ENCODE results near the gene RWDD4.
A peak's percentile ranks its signal among the peaks of the same experiment; 100 is the strongest.
"Not testable (repeated sequence)": the region's sequence is repeated elsewhere in the genome, so short reads cannot be mapped to it uniquely, and the experiment has no call there.

The RWDD4 gene

DNA sequence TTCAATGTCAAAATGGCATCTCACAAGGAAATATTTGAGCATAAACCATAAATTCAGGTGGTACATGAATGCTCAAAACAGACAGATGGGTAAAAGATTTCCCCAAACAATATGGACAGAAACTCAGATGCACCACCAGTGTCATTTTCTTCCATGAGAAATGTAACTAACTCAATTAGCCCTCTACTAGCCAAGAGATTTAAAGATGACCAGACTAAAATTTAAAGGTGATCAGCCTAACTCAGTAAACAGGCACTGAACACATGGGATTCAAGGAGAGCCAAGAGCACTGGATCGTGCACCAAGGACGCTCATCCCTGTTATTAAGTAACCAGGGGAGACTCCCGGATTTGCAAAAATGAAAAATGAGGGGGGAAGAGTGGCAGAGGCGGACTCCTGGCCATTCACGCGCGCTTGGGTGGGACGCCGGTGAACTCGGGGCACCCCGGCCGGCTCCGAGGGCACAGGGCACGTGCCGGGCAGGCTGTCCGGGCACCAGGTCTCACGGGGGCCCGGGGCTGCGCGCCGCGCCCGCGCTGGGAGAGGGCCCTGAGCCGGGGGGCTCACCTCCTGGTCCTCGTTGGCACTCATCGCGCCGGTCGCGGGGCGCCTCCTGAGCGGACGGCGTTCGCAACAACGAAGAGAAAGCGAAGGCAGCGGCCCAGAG lies 490 bp downstream of the RWDD4 start:
- Mint-ChIP-seq H3K27ac (peak overlapping the region; percentile 95), H3K9me3 (no peaks in the 10 kb centered on the region), H3K36me3 (peaks cover 30% of the 10 kb centered on the region), H3K4me1 (peaks cover 28% of the 10 kb centered on the region), H3K4me3 (peak overlapping the region; percentile 75)
- DNase-seq (ENCODE audit: low spot score in 2 of 2), result peak; percentile 28 to 74
- no peak for ATAC-seq

DNA sequence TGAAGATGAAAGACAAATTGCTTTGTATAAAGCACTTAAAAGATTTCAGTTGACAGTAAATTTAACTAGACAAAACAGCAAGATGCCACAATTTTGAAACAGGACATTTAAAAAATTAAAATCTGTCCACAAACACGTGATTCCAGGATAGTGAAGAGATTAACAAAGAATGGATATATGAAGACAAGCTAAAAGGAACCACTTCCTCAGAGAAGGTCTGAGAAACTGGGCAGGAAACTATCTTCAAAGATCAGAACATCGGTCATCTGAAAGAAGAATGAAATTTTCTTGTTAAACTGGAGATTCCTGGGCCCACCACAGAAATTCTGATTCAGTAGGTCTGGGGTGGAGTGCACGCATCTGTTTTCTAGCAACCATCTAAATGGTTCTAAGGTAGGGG lies 1.4 kb downstream of the RWDD4 start:
- H3K4me1 Mint-ChIP-seq, result peaks cover 28% of the 10 kb centered on the region
- H3K36me3 Mint-ChIP-seq, result peaks cover 39% of the 10 kb centered on the region
- peak overlapping the region; percentile 95 for H3K27ac Mint-ChIP-seq
- DNase-seq (ENCODE audit: low spot score in 2 of 2), result no peak
- H3K4me3 Mint-ChIP-seq, result peak overlapping the region; percentile 75
- ATAC-seq, result no peak
- H3K9me3 Mint-ChIP-seq, result no peaks in the 10 kb centered on the region

GRCh38 chr4:183645326-183645725 lies 13.7 kb downstream of the RWDD4 start:
- no peaks in the 10 kb centered on the region for H3K4me1 Mint-ChIP-seq
- H3K4me3 Mint-ChIP-seq, result no peak overlapping the region
- H3K27ac Mint-ChIP-seq, result no peak overlapping the region
- ATAC-seq (no peak), DNase-seq (ENCODE audit: low spot score in 2 of 2) (no peak)
- peaks cover 94% of the 10 kb centered on the region for H3K36me3 Mint-ChIP-seq
- H3K9me3 Mint-ChIP-seq, result no peaks in the 10 kb centered on the region

DNA sequence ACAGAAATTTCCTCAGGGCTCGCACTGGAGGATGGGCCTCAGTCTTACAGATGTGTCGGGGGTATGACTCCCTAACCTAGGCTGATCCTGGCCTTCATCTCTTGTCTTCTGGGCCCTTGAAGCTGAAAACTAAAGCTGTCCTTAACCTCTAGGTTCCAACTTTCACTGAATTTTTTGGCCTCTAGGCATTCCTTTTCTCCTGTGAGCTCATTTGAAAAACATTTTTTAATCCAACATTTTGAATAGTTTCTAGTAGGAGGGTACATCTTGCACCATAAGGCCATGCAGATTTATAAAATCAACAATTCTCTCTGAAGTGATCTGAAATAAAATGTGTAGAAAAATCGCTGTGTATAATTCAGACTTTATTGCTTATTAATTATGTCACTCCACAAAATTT lies 19.7 kb downstream of the RWDD4 start:
- ATAC-seq, result no peak
- DNase-seq (ENCODE audit: low spot score in 2 of 2), result no peak
- Mint-ChIP-seq H3K4me3 (no peak overlapping the region), H3K36me3 (peaks cover 33% of the 10 kb centered on the region), H3K4me1 (peaks cover 12% of the 10 kb centered on the region), H3K9me3 (no peaks in the 10 kb centered on the region), H3K27ac (no peak overlapping the region)

DNA sequence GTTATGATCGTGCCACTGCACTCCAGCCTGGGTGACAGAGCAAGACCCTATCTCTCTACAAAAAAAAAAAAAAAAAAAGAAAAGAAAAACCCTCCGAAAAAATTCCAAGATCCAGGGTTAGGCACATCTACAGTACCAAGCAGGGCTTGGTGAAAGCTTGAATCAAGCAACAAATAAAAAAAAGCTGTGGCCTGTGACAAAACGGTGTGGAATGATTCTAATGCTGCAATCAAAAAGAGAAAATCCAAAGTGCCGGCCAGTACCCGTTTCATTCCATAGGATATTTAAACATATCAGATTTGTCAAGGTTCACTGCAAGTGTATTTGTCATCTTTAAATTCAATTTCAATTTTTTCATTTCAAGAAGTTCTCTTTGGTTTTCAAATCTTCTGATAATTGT lies 20.5 kb downstream of the RWDD4 start:
- no peak for ATAC-seq
- no peak for DNase-seq (ENCODE audit: low spot score in 2 of 2)
- H3K4me1 Mint-ChIP-seq, result peaks cover 12% of the 10 kb centered on the region
- H3K4me3 Mint-ChIP-seq, result no peak overlapping the region
- H3K9me3 Mint-ChIP-seq, result no peaks in the 10 kb centered on the region
- H3K36me3 Mint-ChIP-seq, result peaks cover 25% of the 10 kb centered on the region
- H3K27ac Mint-ChIP-seq, result no peak overlapping the region

DNA sequence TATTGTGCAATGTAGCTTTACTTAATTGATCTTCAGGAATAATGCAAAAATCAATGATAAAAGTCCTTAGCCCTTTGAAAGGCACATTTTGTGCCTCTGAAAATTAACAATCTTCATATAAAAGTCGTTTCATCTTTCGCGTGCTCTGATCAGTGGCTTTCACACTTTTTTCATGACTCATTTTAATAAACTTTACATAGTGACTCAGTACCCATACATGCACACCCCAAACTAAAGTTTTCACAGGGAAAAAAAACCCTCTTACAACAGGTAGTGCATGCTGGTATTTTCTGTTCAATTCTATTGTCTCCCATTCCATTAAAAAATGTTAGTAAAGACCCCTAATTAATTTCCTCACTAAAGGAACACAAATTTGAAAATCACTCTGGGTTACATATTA lies 21.5 kb downstream of the RWDD4 start:
- Mint-ChIP-seq H3K36me3 (peaks cover 15% of the 10 kb centered on the region), H3K27ac (no peak overlapping the region)
- DNase-seq (ENCODE audit: low spot score in 2 of 2), result no peak

DNA sequence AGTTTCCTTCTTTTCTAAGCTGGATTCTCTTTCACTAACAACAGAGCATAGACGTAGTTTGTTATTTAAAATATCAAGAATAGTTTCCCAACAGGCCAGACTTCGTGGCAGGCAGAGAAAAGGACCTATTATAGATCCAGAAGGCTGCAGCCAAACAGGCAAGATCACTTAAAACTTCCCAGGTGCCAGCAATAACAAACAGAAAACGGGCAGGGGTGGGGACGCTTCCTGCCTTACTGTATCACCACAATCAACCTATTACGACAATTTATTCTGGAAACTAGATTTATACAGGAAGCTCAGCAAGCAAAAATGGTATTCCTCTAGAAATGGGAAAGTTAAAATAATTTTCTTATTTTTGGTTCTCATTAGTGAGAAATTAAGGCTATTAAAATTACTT lies 22.1 kb downstream of the RWDD4 start:
- peak overlapping the region; percentile 4 for H3K4me3 Mint-ChIP-seq
- H3K27ac Mint-ChIP-seq, result no peak overlapping the region
- no peaks in the 10 kb centered on the region for H3K9me3 Mint-ChIP-seq
- H3K36me3 Mint-ChIP-seq, result peaks cover 10% of the 10 kb centered on the region
- H3K4me1 Mint-ChIP-seq, result peaks cover 12% of the 10 kb centered on the region
- no peak for ATAC-seq
- DNase-seq (ENCODE audit: low spot score in 2 of 2), result no peak

More for the DNA sequence above, 21.5 kb downstream of the RWDD4 start:
- H3K4me1 Mint-ChIP-seq, result peaks cover 12% of the 10 kb centered on the region
- H3K4me3 Mint-ChIP-seq, result peak overlapping the region; percentile 4
- ATAC-seq, result peak; percentile 89
- no peaks in the 10 kb centered on the region for H3K9me3 Mint-ChIP-seq

- no peak overlapping the region for H3K4me3 Mint-ChIP-seq
- no peak for DNase-seq (ENCODE audit: low spot score in 2 of 2)
- no peak overlapping the region for H3K27ac Mint-ChIP-seq
- H3K36me3 Mint-ChIP-seq, result peaks cover 5% of the 10 kb centered on the region
- H3K4me1 Mint-ChIP-seq, result peaks cover 12% of the 10 kb centered on the region
- no peak for ATAC-seq
- H3K9me3 Mint-ChIP-seq, result no peaks in the 10 kb centered on the region
These were observed 22.5 kb downstream of the RWDD4 start for GRCh38 chr4:183636503-183636902.

GRCh38 chr4:183635741-183636140 lies 23.2 kb downstream of the RWDD4 start:
- no peak overlapping the region for H3K4me3 Mint-ChIP-seq
- H3K4me1 Mint-ChIP-seq, result peaks cover 12% of the 10 kb centered on the region
- H3K36me3 Mint-ChIP-seq, result no peaks in the 10 kb centered on the region
- ATAC-seq (no peak), DNase-seq (ENCODE audit: low spot score in 2 of 2) (no peak)
- no peak overlapping the region for H3K27ac Mint-ChIP-seq
- H3K9me3 Mint-ChIP-seq, result no peaks in the 10 kb centered on the region

GRCh38 chr4:183635321-183635720 lies 23.7 kb downstream of the RWDD4 start:
- Mint-ChIP-seq H3K27ac (no peak overlapping the region), H3K4me3 (no peak overlapping the region)
- no peak for DNase-seq (ENCODE audit: low spot score in 2 of 2)

GRCh38 chr4:183633476-183634400 lies 25.2 kb downstream of the RWDD4 start:
- Mint-ChIP-seq H3K4me1 (peaks cover 12% of the 10 kb centered on the region), H3K9me3 (no peaks in the 10 kb centered on the region), H3K36me3 (no peaks in the 10 kb centered on the region), H3K4me3 (no peak overlapping the region), H3K27ac (no peak overlapping the region)
- DNase-seq (ENCODE audit: low spot score in 2 of 2) (no peak), ATAC-seq (no peak)

More at GRCh38 chr4:183635321-183635720, 23.7 kb downstream of the RWDD4 start:
- H3K9me3 Mint-ChIP-seq, result no peaks in the 10 kb centered on the region
- peaks cover 12% of the 10 kb centered on the region for H3K4me1 Mint-ChIP-seq
- ATAC-seq, result no peak
- H3K36me3 Mint-ChIP-seq, result no peaks in the 10 kb centered on the region

DNA sequence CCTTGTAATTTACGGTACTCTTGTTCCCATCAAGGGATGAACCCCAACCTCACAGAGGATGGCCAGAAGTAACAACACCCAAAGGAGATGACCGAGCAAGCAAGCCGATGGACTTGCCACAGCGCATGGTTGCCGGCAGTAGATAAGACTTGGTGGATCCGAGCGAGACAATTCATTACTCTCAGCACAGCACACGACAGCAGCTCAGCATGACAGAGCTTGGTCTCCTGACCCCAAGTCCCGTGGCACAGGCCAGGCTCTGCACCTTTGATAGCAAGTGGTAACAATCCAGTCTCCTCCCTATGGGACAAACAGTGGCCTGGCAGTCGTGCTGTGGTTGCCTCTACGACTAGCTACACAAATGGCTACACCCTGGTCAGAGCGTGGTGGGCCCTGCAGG lies 26.3 kb downstream of the RWDD4 start:
- H3K9me3 Mint-ChIP-seq, result no peaks in the 10 kb centered on the region
- no peaks in the 10 kb centered on the region for H3K36me3 Mint-ChIP-seq
- DNase-seq (ENCODE audit: low spot score in 2 of 2) (no peak), ATAC-seq (no peak)
- H3K4me3 Mint-ChIP-seq, result no peak overlapping the region
- H3K4me1 Mint-ChIP-seq, result peaks cover 12% of the 10 kb centered on the region
- H3K27ac Mint-ChIP-seq, result peak overlapping the region; percentile 13

DNA sequence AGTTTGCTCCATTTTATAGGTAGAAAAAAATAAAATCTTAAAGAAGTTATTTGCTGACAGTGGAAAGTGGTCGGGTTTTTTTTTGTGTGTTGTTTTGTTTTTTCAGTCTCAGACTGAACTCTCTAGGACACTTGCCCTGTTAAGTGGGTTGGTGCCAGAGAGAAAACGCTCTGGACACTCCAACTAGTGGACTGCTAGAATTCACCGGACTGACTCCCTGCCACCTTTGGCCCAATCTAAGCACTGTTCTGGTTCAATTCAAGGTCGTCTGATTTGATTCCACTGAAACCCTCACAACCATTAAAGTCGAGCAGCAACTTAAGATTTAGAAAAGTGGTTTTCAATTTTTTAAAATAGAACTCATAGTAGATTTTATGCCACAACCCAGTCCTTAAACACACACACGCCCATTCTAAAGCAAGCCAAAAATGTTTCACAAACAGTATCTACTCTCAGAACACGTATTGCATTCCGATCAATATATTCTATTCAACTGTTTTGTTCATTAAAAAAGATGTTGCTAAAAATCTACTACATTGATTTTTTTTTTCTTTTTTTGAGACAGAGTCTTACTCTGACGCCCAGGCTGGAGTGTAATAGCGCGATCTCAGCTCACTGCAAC lies 27.3 kb downstream of the RWDD4 start:
- H3K4me1 Mint-ChIP-seq, result peaks cover 3% of the 10 kb centered on the region
- no peaks in the 10 kb centered on the region for H3K36me3 Mint-ChIP-seq
- no peak overlapping the region for H3K27ac Mint-ChIP-seq
- no peak overlapping the region for H3K4me3 Mint-ChIP-seq
- ATAC-seq, result no peak
- no peaks in the 10 kb centered on the region for H3K9me3 Mint-ChIP-seq
- no peak for DNase-seq (ENCODE audit: low spot score in 2 of 2)

- H3K4me1 Mint-ChIP-seq, result no peaks in the 10 kb centered on the region
- DNase-seq (ENCODE audit: low spot score in 2 of 2) (no peak), ATAC-seq (no peak)
- H3K27ac Mint-ChIP-seq, result no peak overlapping the region
- H3K9me3 Mint-ChIP-seq, result no peaks in the 10 kb centered on the region
- no peaks in the 10 kb centered on the region for H3K36me3 Mint-ChIP-seq
- no peak overlapping the region for H3K4me3 Mint-ChIP-seq
These were observed 30.9 kb downstream of the RWDD4 start for GRCh38 chr4:183627979-183628588.

DNA sequence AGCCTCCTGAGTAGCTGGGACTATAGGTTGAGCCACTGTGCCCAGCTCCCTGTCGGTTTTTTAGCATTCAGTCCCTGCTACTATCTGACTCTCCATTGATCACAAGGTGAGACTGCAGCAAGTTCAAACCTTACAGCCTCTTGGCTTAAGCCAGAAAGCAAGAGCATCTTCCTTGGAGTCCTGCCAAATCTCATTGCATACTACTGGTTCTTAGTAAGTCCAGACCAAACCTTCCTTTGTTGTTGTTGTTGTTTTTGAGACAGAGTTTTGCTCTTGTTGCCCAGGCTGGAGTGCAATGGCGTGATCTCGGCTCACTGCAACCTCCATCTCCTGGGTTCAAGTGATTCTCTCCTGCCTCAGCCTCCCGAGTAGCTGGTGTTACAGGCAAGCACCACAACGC lies 31.7 kb downstream of the RWDD4 start:
- not testable (repeated sequence) for H3K9me3 Mint-ChIP-seq; H3K4me1 Mint-ChIP-seq; ATAC-seq; H3K27ac Mint-ChIP-seq; DNase-seq (ENCODE audit: low spot score in 2 of 2); H3K4me3 Mint-ChIP-seq; H3K36me3 Mint-ChIP-seq

Data from stimulated activated effector memory CD8-positive, alpha-beta T cell treated with anti-CD3 and anti-CD28 coated beads, Interleukin-12 subunit alpha, Interleukin-12 subunit beta, amount 100 ng/mL, for 72 hours (primary cell).